ENCODE data around the gene MRTFB.

Gene MRTFB

GRCh38 chr16:14069818-14070217 is 1.3 kb upstream of the MRTFB start:
- no peak for DNase-seq

GRCh38 chr16:14070555-14070876 is 603 bp upstream of the MRTFB start:
- DNase-seq = no peak

GRCh38 chr16:14071576-14072271 is 605 bp downstream of the MRTFB start:
- no peak for DNase-seq

- DNase-seq = no peak
Observed at GRCh38 chr16:14072360-14072759, 1.2 kb downstream of the MRTFB start.

GRCh38 chr16:14074544-14074943 is 3.4 kb downstream of the MRTFB start:
- no peak for DNase-seq

GRCh38 chr16:14077918-14078317 is 6.8 kb downstream of the MRTFB start:
- DNase-seq = no peak

- no peak for DNase-seq
Observed at GRCh38 chr16:14086477-14086876, 15.4 kb downstream of the MRTFB start.

GRCh38 chr16:14087181-14087580 is 16.1 kb downstream of the MRTFB start:
- no peak for DNase-seq

- no peak for DNase-seq
Observed at GRCh38 chr16:14087590-14088154, 16.6 kb downstream of the MRTFB start.

GRCh38 chr16:14088155-14088753 is 17.1 kb downstream of the MRTFB start:
- DNase-seq = no peak

- no peak for DNase-seq
Observed at GRCh38 chr16:14089283-14089823, 18.2 kb downstream of the MRTFB start.

- DNase-seq = no peak
Observed at GRCh38 chr16:14092561-14092960, 21.4 kb downstream of the MRTFB start.

- DNase-seq = no peak
Observed at GRCh38 chr16:14095883-14096551, 24.9 kb downstream of the MRTFB start.

- DNase-seq = no peak
Observed at GRCh38 chr16:14097182-14097959, 26.3 kb downstream of the MRTFB start.

- no peak for DNase-seq
Observed at GRCh38 chr16:14098081-14098480, 27.0 kb downstream of the MRTFB start.

- no peak for DNase-seq
Observed at GRCh38 chr16:14100825-14101224, 29.7 kb downstream of the MRTFB start.

- DNase-seq = no peak
Observed at GRCh38 chr16:14101415-14101814, 30.3 kb downstream of the MRTFB start.

- no peak for DNase-seq
Observed at GRCh38 chr16:14102925-14103720, 32.0 kb downstream of the MRTFB start.

- no peak for DNase-seq
Observed at GRCh38 chr16:14104066-14104465, 32.9 kb downstream of the MRTFB start.

GRCh38 chr16:14105760-14106375 is 34.7 kb downstream of the MRTFB start:
- DNase-seq = no peak

GRCh38 chr16:14106457-14106856 is 35.3 kb downstream of the MRTFB start:
- DNase-seq = no peak

- no peak for DNase-seq
Observed at GRCh38 chr16:14106961-14107360, 35.8 kb downstream of the MRTFB start.

Data from activated CD4-positive, alpha-beta T cell treated with anti-CD3 and anti-CD28 coated beads for 1 hour (primary cell).